HL-60/S4 treated with retinoic acid at 250 ng/mL for 4 days and 3 days (cell line): ENCODE measurements around the gene USH1C.

ENCODE experiments used
- in situ Hi-C: fragments of 300-500 bp; cut with MboI; formaldehyde crosslinking; loops from 2 replicates; pipeline ENCODE4 v1.7.0; 2022; ENCODE audit warnings: low sequenced_read_pairs

USH1C gene

DNA sequence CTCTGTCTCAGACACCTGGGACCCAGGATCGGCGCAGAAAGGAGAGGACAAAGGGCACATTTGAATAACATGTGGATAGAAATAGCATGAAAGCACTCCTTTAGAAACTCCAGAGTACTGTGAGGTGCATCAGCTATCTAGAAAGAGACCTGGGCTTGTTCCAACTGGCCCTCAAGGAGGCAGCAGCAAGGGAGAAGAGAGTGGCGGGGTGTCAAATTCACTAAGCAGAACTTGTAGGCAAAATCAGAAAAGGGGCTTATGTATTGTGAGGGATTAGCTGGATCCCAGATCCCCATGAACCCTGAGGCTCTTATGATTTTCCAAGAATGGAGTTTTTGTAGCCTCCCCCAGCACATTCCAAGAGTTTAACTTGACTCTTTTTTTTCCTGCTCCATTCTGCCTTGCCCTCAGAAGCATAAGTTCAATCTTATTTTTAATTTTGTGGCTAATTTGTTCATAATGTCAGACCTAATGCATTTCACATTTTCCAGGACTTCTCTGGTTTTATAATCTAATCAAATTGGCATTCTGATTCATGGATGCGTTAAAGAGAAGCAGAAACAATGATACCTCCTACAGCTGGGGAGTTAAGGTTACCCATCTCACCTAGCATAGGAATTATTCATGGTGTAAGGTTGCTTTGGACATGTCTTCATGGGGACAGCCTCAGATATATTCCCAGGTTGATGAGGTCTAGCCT lies 33.6 kb downstream of the USH1C start:
- in situ Hi-C loops: loop anchor here (25.0 kb wide), 2 partner anchors 123 to 273 kb away; partner anchors contain the start of gene KCNJ11

DNA sequence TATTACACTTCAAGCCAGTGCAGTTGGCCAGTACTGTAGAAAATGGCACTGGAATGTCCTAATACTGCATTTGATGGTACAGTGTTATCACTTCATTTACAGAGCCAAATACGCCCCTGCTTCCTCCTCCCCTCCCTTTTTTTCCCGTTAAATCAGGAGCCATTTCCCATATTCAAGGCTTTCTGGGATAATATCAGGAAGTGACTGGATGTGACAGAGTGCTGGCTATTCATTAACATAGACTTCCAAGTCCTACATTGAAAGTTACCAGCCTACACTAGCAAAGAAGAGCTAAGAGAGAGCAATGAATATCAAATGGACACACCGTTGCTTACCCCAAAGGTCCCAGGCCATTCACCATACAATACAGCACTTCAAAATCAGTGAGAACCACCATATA lies 35.4 kb downstream of the USH1C start:
- in situ Hi-C loops: loop anchor here (25.0 kb wide), 2 partner anchors 121 to 271 kb away; partner anchors contain the start of gene KCNJ11

DNA sequence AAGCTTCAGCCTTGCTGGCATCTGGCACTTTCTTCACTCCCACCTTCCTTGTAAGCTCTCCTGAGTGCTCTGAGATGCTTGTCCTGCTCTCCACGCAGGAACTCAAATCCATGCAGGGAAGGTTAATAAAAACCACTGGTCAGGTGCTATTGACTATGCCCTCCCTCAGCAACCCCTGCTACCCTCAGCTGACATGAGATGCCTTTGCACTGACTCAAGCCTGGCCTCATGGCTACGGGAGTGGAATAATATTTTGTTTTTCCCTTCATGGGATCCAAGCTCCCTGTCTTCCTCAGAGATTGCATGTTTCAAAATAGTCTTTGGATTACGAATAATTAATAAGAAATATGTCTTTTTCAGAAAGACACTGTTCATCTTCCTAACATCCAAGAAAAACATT lies 35.9 kb downstream of the USH1C start:
- in situ Hi-C loops: loop anchor here (25.0 kb wide), 2 partner anchors 121 to 271 kb away; partner anchors contain the start of gene KCNJ11

DNA sequence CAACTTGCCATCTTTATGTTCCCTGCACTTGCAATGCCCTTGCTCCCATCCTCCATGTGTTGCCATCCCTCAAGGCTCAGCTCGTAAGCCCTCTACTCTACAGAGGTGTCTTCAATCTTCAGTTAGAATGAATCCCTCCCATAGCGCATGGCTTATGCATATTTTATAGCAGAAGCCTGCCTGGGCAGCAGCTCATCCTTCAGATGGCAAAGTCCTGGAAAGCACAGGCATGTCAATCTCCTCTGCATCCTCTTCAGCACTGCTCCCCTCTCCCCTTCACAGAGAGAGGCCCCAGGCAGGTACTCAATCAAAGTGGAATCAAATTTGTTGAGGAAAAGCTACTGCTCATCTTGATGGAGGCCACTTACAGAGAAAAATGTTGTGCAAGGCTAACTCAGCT lies 36.4 kb downstream of the USH1C start:
- in situ Hi-C loops: loop anchor here (25.0 kb wide), 2 partner anchors 120 to 270 kb away; partner anchors contain the start of gene KCNJ11

- in situ Hi-C loops: loop anchor here (25.0 kb wide), 2 partner anchors 120 to 270 kb away; partner anchors contain the start of gene KCNJ11
Measured at GRCh38 chr11:17506942-17507341, 37.3 kb downstream of the USH1C start.

DNA sequence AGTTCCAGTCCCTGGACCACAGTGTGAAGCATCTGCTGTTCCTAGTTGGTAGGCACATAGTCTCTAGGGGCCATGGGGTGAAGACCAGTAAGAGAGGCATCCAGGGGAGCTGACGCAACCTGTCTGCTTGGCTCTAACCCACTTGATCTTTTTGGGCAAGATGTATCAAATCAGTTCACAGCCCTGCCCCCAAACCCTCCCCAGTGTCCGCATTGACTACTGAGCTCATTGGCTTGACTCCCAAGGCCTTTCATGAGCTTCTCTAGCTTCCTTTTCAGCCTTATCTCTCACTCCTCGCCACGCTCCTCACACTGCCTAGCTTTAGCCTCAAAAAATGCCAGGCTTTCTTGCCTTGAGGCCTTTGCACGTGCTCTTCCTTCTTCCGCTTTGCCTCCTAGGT lies 37.9 kb downstream of the USH1C start:
- in situ Hi-C loops: loop anchor here (25.0 kb wide), 2 partner anchors 119 to 269 kb away; partner anchors contain the start of gene KCNJ11

GRCh38 chr11:17505146-17505545 lies 39.1 kb downstream of the USH1C start:
- in situ Hi-C loops: loop anchor here (25.0 kb wide), 2 partner anchors 118 to 268 kb away; partner anchors contain the start of gene KCNJ11

DNA sequence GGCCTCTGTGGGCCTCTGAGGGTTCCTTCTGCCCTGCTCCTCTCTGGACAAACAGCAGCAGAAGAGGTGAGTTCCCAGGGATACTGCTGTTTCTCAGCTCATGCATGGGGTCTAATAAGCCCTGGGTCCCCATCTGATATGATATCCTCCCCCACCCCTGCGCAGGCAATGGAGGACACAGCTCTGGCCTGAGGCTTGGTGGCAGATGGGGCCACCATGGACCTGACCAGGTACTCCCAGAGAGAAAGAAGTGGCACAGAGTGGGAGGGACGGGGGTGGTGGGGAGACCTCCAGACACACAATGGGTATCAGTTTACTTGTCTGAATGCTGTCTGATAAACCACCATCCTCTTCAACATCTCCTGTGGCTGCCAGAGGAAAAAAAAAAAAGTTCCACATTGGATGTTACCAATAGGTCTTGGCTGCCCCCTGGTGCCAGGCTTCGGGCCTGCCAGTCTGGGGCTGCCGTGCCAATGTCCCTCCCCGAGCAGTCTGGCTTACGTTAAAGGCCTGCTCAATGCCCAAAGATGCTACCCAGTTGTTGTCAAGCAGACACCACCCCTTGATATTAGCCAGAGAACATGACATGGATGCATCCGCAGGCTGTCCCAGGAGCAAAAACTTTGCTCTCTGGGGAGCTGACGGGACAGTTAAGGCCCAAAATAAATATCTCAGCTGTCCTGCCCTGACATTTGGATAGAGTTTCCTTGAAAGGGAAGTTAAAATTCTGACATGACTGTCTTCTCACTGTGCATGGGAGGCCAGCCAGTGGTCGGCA lies 39.7 kb downstream of the USH1C start:
- in situ Hi-C loops: loop anchor here (25.0 kb wide), 2 partner anchors 117 to 267 kb away; partner anchors contain the start of gene KCNJ11

- in situ Hi-C loops: loop anchor here (25.0 kb wide), 2 partner anchors 115 to 265 kb away; partner anchors contain the start of gene KCNJ11
Measured at GRCh38 chr11:17502630-17503029, 41.6 kb downstream of the USH1C start.

- in situ Hi-C loops: loop anchor here (25.0 kb wide), 2 partner anchors 113 to 263 kb away; partner anchors contain the start of gene KCNJ11
Measured at GRCh38 chr11:17500673-17501072, 43.5 kb downstream of the USH1C start.

DNA sequence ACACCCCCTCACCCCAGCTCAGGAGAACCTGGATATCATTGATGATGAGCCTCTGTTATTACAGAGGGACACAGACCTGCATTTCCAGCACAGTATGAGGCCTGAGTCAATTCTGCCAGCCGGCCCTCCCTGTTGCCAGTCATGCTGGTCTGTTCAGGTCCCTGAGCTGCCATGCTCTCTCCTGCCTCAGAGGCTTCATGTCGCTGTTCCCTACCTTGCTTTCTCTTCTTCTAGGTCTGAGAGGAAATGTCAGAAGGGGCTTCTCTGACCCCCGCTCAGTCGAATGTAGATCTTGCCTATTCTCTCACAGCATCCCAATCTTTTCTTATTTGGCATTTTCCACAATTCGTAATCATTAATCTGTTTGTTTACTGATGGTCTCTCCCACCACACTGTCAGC lies 45.7 kb downstream of the USH1C start:
- in situ Hi-C loops: no loop called here

DNA sequence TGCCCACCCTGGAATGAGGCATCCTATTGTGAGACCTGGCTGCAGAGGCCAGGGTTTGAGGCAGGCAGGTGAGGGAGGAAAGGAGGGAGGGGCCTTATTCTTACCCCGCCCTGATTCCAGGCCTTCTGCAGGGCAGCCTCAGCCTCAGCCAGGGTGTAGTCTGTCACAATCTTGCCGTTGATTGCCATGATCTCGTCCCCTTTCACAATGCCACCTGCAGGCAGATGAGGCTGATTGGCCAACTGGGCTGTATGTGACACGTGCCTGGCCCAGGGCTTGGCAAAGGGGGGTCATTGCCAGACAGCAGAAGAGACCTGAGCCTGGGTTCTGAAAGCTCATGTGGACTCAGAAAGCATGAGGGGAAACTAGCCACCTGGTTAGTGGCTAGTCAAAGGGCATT lies 46.2 kb downstream of the USH1C start:
- in situ Hi-C loops: no loop called here

DNA sequence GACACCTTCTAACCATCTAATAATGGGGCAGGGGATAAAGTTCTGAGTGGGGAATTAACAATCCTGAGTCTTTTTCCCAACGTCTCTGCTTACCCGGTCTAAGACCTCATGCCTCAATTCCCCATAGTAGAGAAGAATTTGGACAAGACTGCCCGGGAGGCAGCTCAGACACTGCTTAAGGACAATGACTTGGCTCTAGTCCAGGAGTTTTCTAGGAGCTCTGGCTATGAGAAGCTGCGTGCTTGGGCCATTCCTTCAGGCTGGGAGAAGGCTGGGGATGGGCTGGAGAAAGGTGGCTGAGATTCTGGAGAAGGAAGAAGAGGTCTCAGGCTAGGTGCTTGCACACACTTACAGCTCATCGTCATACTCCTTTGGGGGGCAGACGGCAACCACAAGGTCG lies 47.8 kb downstream of the USH1C start:
- in situ Hi-C loops: no loop called here

DNA sequence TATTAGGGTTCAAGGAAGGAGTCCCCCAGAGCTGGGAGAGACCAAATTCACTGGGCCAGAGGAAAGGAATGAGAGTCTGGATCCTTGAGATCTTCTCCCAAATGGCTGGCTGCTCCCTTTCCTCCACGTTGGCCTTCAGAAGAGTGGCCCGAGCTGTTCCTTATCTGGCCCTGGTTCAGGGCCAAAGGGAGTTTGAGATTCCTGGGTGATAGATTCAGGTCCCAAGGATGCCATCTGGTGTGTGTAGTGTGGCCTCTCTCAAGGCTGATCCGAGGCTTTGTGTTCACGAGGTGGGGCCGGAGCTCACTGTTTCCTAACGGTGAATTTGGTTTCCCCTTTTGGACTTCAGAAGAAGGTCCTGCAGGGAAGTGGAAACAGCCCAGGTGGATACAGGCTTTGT lies 50.2 kb downstream of the USH1C start:
- in situ Hi-C loops: no loop called here

DNA sequence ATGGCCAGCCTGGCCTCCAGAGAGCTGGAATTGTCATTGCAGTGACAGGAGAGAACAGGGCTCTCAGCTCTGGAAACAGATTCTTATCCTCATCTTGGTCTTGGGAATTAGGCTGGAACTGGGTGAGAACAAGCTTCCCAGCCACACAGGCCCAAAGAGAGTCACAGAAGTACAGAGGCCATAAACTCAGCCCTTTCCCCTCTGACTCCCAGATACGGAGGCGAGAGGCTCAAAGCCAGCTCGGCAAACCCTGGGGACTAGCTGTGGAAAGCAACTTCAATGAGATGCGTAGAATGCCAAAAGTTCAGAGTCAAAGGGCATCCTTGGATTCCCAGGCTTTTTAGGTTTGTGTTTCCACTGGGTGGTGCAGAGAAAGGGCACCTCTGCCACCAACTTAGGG lies 53.3 kb downstream of the USH1C start:
- in situ Hi-C loops: no loop called here

- in situ Hi-C loops: no loop called here
Measured at GRCh38 chr11:17490232-17490631, 54.0 kb downstream of the USH1C start.

- in situ Hi-C loops: no loop called here
Measured at GRCh38 chr11:17489751-17490150, 54.5 kb downstream of the USH1C start.

DNA sequence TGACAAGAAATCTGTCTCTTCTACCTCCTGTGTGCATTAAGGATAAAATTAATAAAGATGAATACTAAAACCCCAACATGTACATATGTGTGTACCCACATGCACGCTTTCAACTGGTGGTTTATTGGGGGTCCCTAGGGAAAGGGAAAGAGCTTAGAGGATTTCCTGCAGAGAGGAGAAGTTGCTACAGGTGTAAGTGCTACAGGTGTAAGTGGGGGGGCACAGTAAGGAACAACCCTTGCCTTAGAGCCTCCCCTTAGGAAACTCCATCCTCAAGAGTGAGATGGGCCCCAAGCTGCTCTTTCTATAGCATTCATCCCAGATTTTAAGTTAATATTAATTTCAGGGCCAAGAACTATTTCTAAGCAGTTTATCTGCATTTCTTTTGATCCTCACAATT lies 55.7 kb downstream of the USH1C start:
- in situ Hi-C loops: no loop called here

DNA sequence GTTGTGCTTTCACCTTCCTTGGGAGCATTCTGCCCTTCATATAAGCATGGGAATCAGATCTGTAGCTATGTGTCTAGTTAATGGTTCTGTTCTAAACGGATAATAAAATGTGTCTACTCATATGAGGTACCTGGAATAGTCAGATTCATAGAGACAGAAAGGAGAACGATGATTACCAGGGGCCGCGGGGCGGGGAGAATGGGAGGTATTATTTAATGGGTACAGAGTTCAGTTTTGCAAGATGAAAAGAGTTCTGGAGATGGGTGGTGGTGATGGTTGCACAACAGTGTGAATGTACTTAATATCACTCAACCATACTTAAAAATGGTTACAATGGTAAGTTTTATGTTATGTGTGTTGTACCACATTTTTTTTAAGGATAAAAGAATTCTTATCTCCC lies 57.6 kb downstream of the USH1C start:
- in situ Hi-C loops: no loop called here

GRCh38 chr11:17483505-17483904 lies 60.7 kb downstream of the USH1C start:
- in situ Hi-C loops: no loop called here

DNA sequence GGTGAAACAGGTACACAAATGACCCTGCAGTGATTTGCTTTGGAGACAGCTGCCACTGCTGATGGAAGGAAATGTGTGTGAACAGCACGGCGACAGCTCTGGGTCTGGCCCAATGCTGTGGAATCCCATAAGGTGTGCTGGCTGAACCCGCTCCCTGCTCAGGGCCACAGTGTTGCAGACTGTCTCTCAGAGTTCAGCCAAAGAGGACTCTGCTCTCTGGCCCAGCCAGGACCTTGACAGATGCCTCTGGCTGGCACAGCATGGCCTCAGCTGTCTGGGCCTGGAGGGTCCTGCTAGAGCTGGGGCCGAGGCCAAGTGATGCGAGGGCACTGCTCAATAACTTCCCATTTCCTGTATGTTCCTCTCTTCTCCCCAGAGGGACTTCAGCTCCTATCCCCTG lies 62.3 kb downstream of the USH1C start:
- in situ Hi-C loops: no loop called here
